ENCODE results near the gene SLC22A31. TPM values are rescaled to one million over a fixed set of nuclear protein-coding genes. Genes with fewer than 3 reads are reported as not detected.

Gene SLC22A31
- total RNA-seq, 1 experiment from 2014 or later: 53.7 TPM

- POLR2A ChIA-PET: interaction anchor here (0.7 to 1.4 kb wide), 7 partner anchors 18 to 1297 kb away, joined by 3 to 9 read pairs (median 3); partner anchors contain the start of gene ZNF778
- H3K9ac ChIP-seq (ENCODE audit: low read length): peak overlapping the region; percentile 75
- ATAC-seq: peak; percentile 93
- H3K36me3 ChIP-seq (ENCODE audit: control insufficient read depth in 1 of 2, insufficient read depth in 2 of 2, low read length in 2 of 2): no peaks in the 10 kb centered on the region
- intact Hi-C loops (cut with micrococcal nuclease): loop anchor here (10.0 kb wide), 1 partner anchor 78 kb away; no protein-coding TSS in a partner anchor
- no TSS peak for BruUV-seq (replicated peaks)
- peaks cover 0 to 11% of the 10 kb centered on the region in 2 experiments; a peak in 1 of 4 replicates for H3K9me3 ChIP-seq (ENCODE audit: control insufficient read depth in 1 of 2, insufficient read depth in 1 of 2, low read depth in 1 of 2, low read length in 2 of 2)
- no peaks in the 10 kb centered on the region for H4K20me1 ChIP-seq (ENCODE audit: insufficient read depth)
- H3K9me2 ChIP-seq (ENCODE audit: insufficient read depth): no peaks in the 10 kb centered on the region
- peak overlapping the region; percentile 96 for H3K4me2 ChIP-seq (ENCODE audit: low read length)
- H2AFZ ChIP-seq (ENCODE audit: low read depth, low read length, poor library complexity, severe bottlenecking): no peak overlapping the region
- H3K79me2 ChIP-seq (ENCODE audit: insufficient read depth, low read length): no peaks in the 10 kb centered on the region
- CTCF ChIA-PET: interaction anchor here (1.0 to 1.3 kb wide), 4 partner anchors 42 to 310 kb away, joined by 3 to 4 read pairs (median 3); no protein-coding TSS in a partner anchor
- TF ChIP-seq SIN3A (IDR thresholded peaks at IDR 0.05; ENCODE audit: low read depth) (no peak), ZFX (IDR thresholded peaks at IDR 0.05) (peak; percentile 95; the same call in 1 of the 2 replicates), POLR2AphosphoS5 (IDR thresholded peaks at IDR 0.05; ENCODE audit: low read depth, low read length) (peak; percentile 76), POLR2A (IDR thresholded peaks at IDR 0.05; ENCODE audit: borderline replicate concordance, extremely low read depth, insufficient read depth, insufficient read length) (peak; percentile 50)
- TF ChIP-seq, protein P1, sequence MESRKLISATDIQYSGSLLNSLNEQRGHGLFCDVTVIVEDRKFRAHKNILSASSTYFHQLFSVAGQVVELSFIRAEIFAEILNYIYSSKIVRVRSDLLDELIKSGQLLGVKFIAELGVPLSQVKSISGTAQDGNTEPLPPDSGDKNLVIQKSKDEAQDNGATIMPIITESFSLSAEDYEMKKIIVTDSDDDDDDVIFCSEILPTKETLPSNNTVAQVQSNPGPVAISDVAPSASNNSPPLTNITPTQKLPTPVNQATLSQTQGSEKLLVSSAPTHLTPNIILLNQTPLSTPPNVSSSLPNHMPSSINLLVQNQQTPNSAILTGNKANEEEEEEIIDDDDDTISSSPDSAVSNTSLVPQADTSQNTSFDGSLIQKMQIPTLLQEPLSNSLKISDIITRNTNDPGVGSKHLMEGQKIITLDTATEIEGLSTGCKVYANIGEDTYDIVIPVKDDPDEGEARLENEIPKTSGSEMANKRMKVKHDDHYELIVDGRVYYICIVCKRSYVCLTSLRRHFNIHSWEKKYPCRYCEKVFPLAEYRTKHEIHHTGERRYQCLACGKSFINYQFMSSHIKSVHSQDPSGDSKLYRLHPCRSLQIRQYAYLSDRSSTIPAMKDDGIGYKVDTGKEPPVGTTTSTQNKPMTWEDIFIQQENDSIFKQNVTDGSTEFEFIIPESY (IDR thresholded peaks at IDR 0.05; ENCODE audit: extremely low read depth, insufficient replicate concordance, low read length): no peak
- H3K27ac ChIP-seq (ENCODE audit: low read depth, low read length): peak overlapping the region; percentile 77
- peak; percentile 68 for DNase-seq (ENCODE audit: low read depth, low spot score)
- no peaks in the 10 kb centered on the region for H3K27me3 ChIP-seq (ENCODE audit: insufficient read depth, low read length)
- peak overlapping the region; percentile 50 to 68 for H3K4me3 ChIP-seq (replicated peaks in 1 of 2; ENCODE audit: low read depth in 1 of 2, low read length in 2 of 2)
- RAD21 ChIA-PET (ENCODE audit: low non-redundant PET in 1 of 2, low total read pairs in 2 of 2, uncharacterized antibody in 2 of 2, unreplicated experiment in 2 of 2): interaction anchor here in 1 of 2 experiments (0.9 kb wide), 1 partner anchor 227 kb away, joined by 3 read pairs; no protein-coding TSS in a partner anchor
- H3K4me1 ChIP-seq (ENCODE audit: control insufficient read depth in 1 of 2, insufficient read depth in 2 of 2, low read length in 2 of 2): peaks cover 7 to 18% of the 10 kb centered on the region in 2 experiments; a peak in 2 of 4 replicates
Measured at GRCh38 chr16:89246903-89247733, 46.8 kb upstream of the SLC22A31 start.

All from HCT116 (cell line).